A673 (cell line): ENCODE results near the gene CDK19. TPM values are rescaled to one million over a fixed set of nuclear protein-coding genes. Genes with fewer than 3 reads are reported as not detected.
"Not testable (repeated sequence)": the region's sequence is repeated elsewhere in the genome, so short reads cannot be mapped to it uniquely, and the experiment has no call there.

Source experiments
- BruUV-seq: library from RNA; stranded (reverse); fragments of 400-500 nt; replicated peaks from 2 replicates; lab custom pipeline; 2021; lab: Mats Ljungman, UMichigan
- CTCF ChIA-PET: fragments of 300-600 bp; sonication (Branson Sonifier 250); formaldehyde crosslinking; loops from one replicate; lab custom pipeline; 2022; ENCODE audit warnings: antibody characterized with exemption; lab: Charles Lee
- POLR2A ChIA-PET: fragments of 300-600 bp; sonication (Branson Sonifier 250); formaldehyde crosslinking; loops from one replicate; lab custom pipeline; 2022; ENCODE audit warnings: antibody characterized with exemption; ENCODE audit not compliant: low non-redundant PET; lab: Charles Lee
- DNase-seq: peaks from one replicate; pipeline ENCODE4 v3.0.0-alpha.2; 2015; ENCODE audit warnings: low spot score
- H3K27ac ChIP-seq: fragments of 200-600 bp; sonication (generic); 2 replicates; pipeline ENCODE4 v1.5.1; 2016; ENCODE audit warnings: mixed run types, low read depth, mild to moderate bottlenecking, mixed read lengths, antibody characterized with exemption, low read length; ENCODE audit not compliant: poor library complexity, severe bottlenecking
- H3K27me3 ChIP-seq: fragments of 200-600 bp; sonication (generic); replicated peaks from 2 replicates; pipeline ENCODE4 v1.6.1; 2017; ENCODE audit warnings: mixed run types, low read depth, mild to moderate bottlenecking, mixed read lengths, antibody characterized with exemption, low read length; ENCODE audit not compliant: insufficient read depth, poor library complexity
- H3K36me3 ChIP-seq: fragments of 200-600 bp; sonication (generic); 2 replicates; pipeline ENCODE4 v1.6.1; 2016; ENCODE audit warnings: mixed run types, mild to moderate bottlenecking, mixed read lengths, antibody characterized with exemption, low read length; ENCODE audit not compliant: insufficient read depth, poor library complexity, severe bottlenecking
- H3K4me1 ChIP-seq: fragments of 200-600 bp; sonication (generic); 2 replicates; pipeline ENCODE4 v1.6.1; 2017; ENCODE audit warnings: mixed run types, mild to moderate bottlenecking, mixed read lengths, antibody characterized with exemption, low read length; ENCODE audit not compliant: insufficient read depth, poor library complexity, severe bottlenecking
- H3K4me3 ChIP-seq: fragments of 200-600 bp; sonication (generic); 2 replicates; pipeline ENCODE4 v1.5.1; 2016; ENCODE audit warnings: low read depth, mixed run types, mild to moderate bottlenecking, mixed read lengths, low read length; ENCODE audit not compliant: poor library complexity, severe bottlenecking
- H3K9me3 ChIP-seq: fragments of 200-600 bp; sonication (generic); 2 replicates; pipeline ENCODE4 v1.6.1; 2016; ENCODE audit warnings: mixed run types, low read depth, mild to moderate bottlenecking, mixed read lengths, antibody characterized with exemption, low read length; ENCODE audit not compliant: poor library complexity, severe bottlenecking
- EZH2 ChIP-seq: fragments of 200-600 bp; sonication (generic); IDR thresholded peaks from 2 replicates; pipeline ENCODE4 v1.6.1; 2017; ENCODE audit warnings: borderline replicate concordance, low read depth, mild to moderate bottlenecking, mixed read lengths, antibody characterized with exemption, low read length; ENCODE audit not compliant: poor library complexity, severe bottlenecking
- intact Hi-C: fragments of 100-400 bp; cut with micrococcal nuclease; formaldehyde crosslinking; loops from one replicate; pipeline ENCODE4 v1.10.0; 2022; ENCODE audit not compliant: unreplicated experiment
- total RNA-seq: library from RNA; stranded (reverse); gene quantifications from 2 replicates; pipeline ENCODE4 v1.2.3, GENCODE V29; 2021
- TF ChIP-seq, protein P1 (sequence below): fragments of 300-800, 200-600 bp; sonication (generic); conservative IDR thresholded peaks from 2 replicates; pipeline ENCODE4 v1.5.1; 2017; ENCODE audit warnings: low read depth, mild to moderate bottlenecking, antibody characterized with exemption, low read length, moderate library complexity, mixed read lengths

The CDK19 gene
- total RNA-seq, 1 experiment from 2014 or later: 23.7 TPM

DNA sequence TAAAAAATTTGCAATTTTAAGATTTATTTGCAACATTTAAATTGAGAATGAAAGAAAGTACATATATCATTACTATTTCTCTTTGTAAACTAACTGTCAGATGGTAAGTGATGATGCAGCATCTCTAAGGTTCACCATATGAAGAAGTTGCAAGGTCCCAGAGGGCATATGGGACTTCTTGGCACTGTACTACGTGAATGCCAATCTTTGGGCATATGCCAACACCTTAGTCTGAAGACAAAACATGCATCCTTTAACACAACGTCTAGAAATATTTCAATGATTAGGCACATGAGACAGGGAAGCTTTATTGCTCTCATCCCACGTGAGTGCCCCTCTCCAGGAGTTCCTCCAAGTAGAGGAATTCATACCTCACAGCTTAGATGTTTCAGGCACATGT lies 66.8 kb downstream of the CDK19 start:
- ChIA-PET POLR2A (no interaction called here), CTCF (no interaction called here)
- intact Hi-C loops: no loop called here
- H3K36me3 ChIP-seq: no peaks in the 10 kb centered on the region
- DNase-seq: no peak
- TF ChIP-seq EZH2: no peak
- TF ChIP-seq, protein P1, sequence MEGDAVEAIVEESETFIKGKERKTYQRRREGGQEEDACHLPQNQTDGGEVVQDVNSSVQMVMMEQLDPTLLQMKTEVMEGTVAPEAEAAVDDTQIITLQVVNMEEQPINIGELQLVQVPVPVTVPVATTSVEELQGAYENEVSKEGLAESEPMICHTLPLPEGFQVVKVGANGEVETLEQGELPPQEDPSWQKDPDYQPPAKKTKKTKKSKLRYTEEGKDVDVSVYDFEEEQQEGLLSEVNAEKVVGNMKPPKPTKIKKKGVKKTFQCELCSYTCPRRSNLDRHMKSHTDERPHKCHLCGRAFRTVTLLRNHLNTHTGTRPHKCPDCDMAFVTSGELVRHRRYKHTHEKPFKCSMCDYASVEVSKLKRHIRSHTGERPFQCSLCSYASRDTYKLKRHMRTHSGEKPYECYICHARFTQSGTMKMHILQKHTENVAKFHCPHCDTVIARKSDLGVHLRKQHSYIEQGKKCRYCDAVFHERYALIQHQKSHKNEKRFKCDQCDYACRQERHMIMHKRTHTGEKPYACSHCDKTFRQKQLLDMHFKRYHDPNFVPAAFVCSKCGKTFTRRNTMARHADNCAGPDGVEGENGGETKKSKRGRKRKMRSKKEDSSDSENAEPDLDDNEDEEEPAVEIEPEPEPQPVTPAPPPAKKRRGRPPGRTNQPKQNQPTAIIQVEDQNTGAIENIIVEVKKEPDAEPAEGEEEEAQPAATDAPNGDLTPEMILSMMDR: no peak
- H3K27ac ChIP-seq: no peak overlapping the region
- H3K27me3 ChIP-seq: no peaks in the 10 kb centered on the region
- BruUV-seq: no TSS peak
- H3K9me3 ChIP-seq: peaks cover 2% of the 10 kb centered on the region
- H3K4me3 ChIP-seq: no peak overlapping the region
- no peaks in the 10 kb centered on the region for H3K4me1 ChIP-seq

DNA sequence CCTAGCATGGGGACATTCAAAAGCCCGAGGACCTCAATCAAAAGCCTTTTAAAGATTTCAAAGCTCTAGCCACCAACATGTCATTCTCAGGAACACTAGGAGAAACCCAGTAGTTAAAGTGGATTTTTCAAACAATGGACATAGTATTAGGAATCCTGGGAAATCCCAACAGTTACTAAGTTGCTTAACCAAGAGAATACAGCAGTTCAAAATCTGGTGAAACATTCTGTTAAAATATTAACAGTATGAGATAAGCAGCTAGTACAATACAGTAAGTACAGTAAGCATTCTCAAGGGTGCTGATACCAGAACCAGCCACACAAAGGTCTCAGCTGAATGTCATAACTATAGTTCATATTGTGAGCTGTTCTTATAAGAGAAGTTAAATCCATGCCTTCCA lies 68.6 kb downstream of the CDK19 start:
- POLR2A ChIA-PET: no interaction called here

DNA sequence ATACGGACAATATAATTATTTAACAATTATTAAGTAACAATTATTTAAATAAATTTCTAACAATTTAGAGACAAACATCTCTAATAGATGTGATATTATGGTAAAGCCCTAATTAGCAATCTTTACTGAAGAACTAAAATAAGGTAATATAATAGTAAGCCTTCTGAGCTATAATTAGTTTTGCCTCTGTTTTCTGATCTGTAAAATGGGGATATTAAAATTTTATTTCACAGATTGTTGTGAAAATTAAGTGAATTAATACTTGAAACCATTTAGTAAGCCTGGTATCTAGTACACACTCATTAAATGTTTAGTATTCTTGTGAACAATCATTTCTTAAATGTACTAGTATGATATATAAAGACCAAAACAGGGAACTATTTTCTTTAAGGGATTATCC lies 70.3 kb downstream of the CDK19 start:
- H3K27me3 ChIP-seq: no peaks in the 10 kb centered on the region
- H3K9me3 ChIP-seq: peaks cover 11% of the 10 kb centered on the region
- TF ChIP-seq, protein P1: no peak
- CTCF ChIA-PET: no interaction called here
- POLR2A ChIA-PET: no interaction called here
- DNase-seq: no peak
- no peaks in the 10 kb centered on the region for H3K36me3 ChIP-seq
- intact Hi-C loops: no loop called here
- no peak overlapping the region for H3K4me3 ChIP-seq
- H3K27ac ChIP-seq: no peak overlapping the region
- no TSS peak for BruUV-seq
- no peaks in the 10 kb centered on the region for H3K4me1 ChIP-seq

More for the DNA sequence above, 68.6 kb downstream of the CDK19 start:
- no peak overlapping the region for H3K27ac ChIP-seq
- no peak overlapping the region for H3K4me3 ChIP-seq
- H3K27me3 ChIP-seq: no peaks in the 10 kb centered on the region
- H3K4me1 ChIP-seq: no peaks in the 10 kb centered on the region
- H3K9me3 ChIP-seq: peaks cover 11% of the 10 kb centered on the region
- TF ChIP-seq, protein P1: no peak
- no peak for TF ChIP-seq EZH2
- no peak for DNase-seq
- no peaks in the 10 kb centered on the region for H3K36me3 ChIP-seq
- CTCF ChIA-PET: no interaction called here
- BruUV-seq: no TSS peak
- intact Hi-C loops: no loop called here

DNA sequence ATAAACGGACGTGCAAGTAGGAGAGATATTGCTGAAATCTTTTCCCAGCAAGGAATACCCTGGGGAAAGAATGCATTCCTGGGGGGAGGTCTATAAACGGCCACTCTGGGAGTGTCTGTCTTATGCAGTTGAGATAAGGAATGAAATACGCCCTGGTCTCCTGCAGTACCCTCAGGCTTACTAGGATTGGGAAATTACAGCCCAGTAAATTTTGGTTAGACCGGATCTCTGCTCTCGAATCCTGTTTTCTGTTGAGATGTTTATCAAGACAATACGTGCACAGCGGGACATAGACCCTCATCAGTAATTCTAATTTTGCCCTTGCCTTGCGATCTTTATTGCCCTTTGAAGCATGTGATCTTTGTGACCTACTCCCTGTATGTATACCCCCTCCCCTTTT lies 72.7 kb downstream of the CDK19 start:
- peaks cover 11% of the 10 kb centered on the region for H3K9me3 ChIP-seq
- POLR2A ChIA-PET, H3K4me3 ChIP-seq, DNase-seq, H3K27me3 ChIP-seq, H3K27ac ChIP-seq, H3K36me3 ChIP-seq, BruUV-seq, H3K4me1 ChIP-seq, intact Hi-C loops, CTCF ChIA-PET: not testable (repeated sequence)
